OCI-LY3 (cell line): ENCODE data around the gene SMIM29.

Source experiments
- H2AFZ ChIP-seq: fragments of 200-600, 300-600 bp; shearing (Covaris generic); 2 replicates; pipeline ENCODE4 v1.6.0; 2014; ENCODE audit warnings: antibody characterized with exemption, low read depth, low read length
- H3K27ac ChIP-seq: fragments of 200-600, 300-600 bp; sonication (generic); 2 replicates; pipeline ENCODE4 v1.5.1; 2014; ENCODE audit warnings: mild to moderate bottlenecking, low read length, moderate library complexity, mixed read lengths
- H3K27me3 ChIP-seq: fragments of 200-600, 300-600 bp; sonication (generic); 2 replicates; pipeline ENCODE4 v1.6.1; 2014; ENCODE audit warnings: low read depth, low read length, mixed read lengths
- H3K36me3 ChIP-seq: fragments of 200-600, 300-600 bp; sonication (generic); replicated peaks from 2 replicates; pipeline ENCODE3; 2014; ENCODE audit warnings: low read depth, low read length, mixed read lengths
- H3K4me1 ChIP-seq: fragments of 300-600, 200-600 bp; sonication (generic); 2 replicates; pipeline ENCODE4 v1.6.1; 2014; ENCODE audit warnings: low read length, mixed read lengths
- H3K4me2 ChIP-seq: fragments of 200-600, 300-600 bp; sonication (generic); 2 replicates; pipeline ENCODE4 v1.6.1; 2014; ENCODE audit warnings: low read length, mixed read lengths
- H3K4me3 ChIP-seq: fragments of 300-600, 200-600 bp; sonication (generic); 2 replicates; pipeline ENCODE4 v1.5.1; 2014; ENCODE audit warnings: antibody characterized with exemption, mild to moderate bottlenecking, low read length, moderate library complexity
- H3K79me2 ChIP-seq: fragments of 300-600, 200-600 bp; shearing (Covaris generic); 2 replicates; pipeline ENCODE4 v1.6.1; 2014; ENCODE audit warnings: mild to moderate bottlenecking, low read length, mixed read lengths
- H3K9ac ChIP-seq: fragments of 300-600, 200-600 bp; shearing (Covaris generic); 2 replicates; pipeline ENCODE4 v1.6.0; 2014; ENCODE audit warnings: mild to moderate bottlenecking, low read length, moderate library complexity
- H3K9me3 ChIP-seq: fragments of 200-600, 300-600 bp; shearing (Covaris generic); 2 replicates; pipeline ENCODE4 v1.6.1; 2014; ENCODE audit warnings: low read length, mixed read lengths; ENCODE audit not compliant: insufficient read depth
- H4K20me1 ChIP-seq: fragments of 200-600, 300-600 bp; sonication (generic); 2 replicates; pipeline ENCODE4 v1.6.1; 2016; ENCODE audit warnings: low read length, mixed read lengths; ENCODE audit not compliant: insufficient read depth
- EZH2phosphoT487 ChIP-seq: fragments of 200-600 bp; shearing (Covaris generic); IDR thresholded peaks from 2 replicates; pipeline ENCODE4 v1.6.1; 2018; ENCODE audit warnings: antibody characterized with exemption, mixed run types, low read depth
- TF ChIP-seq, protein P1 (sequence below): fragments of 200-600, 300-600 bp; sonication (generic); IDR thresholded peaks from 2 replicates; pipeline ENCODE4 v1.5.1; 2014; ENCODE audit warnings: antibody characterized with exemption, low read length, low read depth

Gene SMIM29

DNA sequence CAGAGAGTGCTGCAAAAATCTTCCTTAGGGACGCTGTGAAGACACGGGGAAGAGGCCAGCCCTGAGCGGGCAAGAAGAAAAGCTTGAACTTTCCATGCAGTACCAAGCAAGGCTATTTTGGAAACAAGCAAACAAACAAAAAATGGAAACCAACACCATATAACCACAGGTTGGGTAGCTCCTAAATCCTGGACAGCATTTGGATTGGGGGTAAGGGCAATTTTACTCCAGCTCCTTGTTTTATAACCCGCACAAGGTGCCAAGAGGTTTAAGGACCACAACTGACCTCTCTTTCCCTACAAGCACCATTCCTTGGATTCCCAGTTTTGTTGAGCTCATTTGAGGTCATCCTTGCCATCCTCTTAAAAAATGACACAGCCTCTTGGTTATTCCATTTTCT lies 31.4 kb upstream of the SMIM29 start:
- no peaks in the 10 kb centered on the region for H3K79me2 ChIP-seq
- no peaks in the 10 kb centered on the region for H3K9me3 ChIP-seq
- no peak overlapping the region for H2AFZ ChIP-seq
- no peaks in the 10 kb centered on the region for H4K20me1 ChIP-seq
- no peak for TF ChIP-seq EZH2phosphoT487
- TF ChIP-seq, protein P1, sequence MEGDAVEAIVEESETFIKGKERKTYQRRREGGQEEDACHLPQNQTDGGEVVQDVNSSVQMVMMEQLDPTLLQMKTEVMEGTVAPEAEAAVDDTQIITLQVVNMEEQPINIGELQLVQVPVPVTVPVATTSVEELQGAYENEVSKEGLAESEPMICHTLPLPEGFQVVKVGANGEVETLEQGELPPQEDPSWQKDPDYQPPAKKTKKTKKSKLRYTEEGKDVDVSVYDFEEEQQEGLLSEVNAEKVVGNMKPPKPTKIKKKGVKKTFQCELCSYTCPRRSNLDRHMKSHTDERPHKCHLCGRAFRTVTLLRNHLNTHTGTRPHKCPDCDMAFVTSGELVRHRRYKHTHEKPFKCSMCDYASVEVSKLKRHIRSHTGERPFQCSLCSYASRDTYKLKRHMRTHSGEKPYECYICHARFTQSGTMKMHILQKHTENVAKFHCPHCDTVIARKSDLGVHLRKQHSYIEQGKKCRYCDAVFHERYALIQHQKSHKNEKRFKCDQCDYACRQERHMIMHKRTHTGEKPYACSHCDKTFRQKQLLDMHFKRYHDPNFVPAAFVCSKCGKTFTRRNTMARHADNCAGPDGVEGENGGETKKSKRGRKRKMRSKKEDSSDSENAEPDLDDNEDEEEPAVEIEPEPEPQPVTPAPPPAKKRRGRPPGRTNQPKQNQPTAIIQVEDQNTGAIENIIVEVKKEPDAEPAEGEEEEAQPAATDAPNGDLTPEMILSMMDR, result no peak
- H3K9ac ChIP-seq, result no peak overlapping the region
- H3K36me3 ChIP-seq, result no peaks in the 10 kb centered on the region
- H3K4me2 ChIP-seq, result no peak overlapping the region
- H3K4me1 ChIP-seq, result no peaks in the 10 kb centered on the region
- no peaks in the 10 kb centered on the region for H3K27me3 ChIP-seq
- H3K4me3 ChIP-seq, result no peak overlapping the region
- no peak overlapping the region for H3K27ac ChIP-seq

DNA sequence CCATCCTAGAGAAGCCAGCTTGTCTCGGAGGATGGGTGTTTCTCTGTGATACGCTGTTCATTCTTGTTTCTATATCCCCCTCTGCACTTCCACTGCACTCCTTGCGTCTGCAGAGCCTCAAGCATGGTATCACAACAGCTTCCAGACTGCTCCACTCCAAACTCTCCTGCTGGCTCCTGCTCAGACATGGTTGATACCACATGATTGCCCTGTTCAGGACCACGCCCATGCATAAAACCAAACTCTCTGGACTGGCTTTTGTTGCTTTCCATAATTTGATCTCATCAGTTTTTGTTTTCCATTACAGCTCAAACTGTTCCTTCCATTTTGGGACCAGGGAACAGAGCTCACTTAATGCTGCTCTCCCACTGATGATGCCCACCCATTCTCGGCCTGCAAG lies 30.0 kb upstream of the SMIM29 start:
- H3K9ac ChIP-seq, result no peak overlapping the region

DNA sequence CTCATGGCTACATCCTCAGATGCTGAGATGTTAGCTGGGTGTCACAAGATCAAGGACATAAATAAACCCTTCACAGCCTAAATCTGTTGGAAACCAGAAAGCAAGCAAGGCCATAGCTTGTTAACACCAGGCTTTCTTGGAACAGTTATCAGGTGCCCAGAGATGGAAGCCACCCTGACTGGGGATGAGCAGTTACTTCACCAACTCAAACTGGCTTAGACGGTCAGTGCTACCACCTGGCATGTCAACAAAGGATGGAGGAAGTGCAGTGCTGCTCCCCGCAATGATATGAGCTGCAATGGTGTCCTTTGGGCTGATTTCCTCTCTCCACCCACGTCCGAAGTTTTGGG lies 28.9 kb upstream of the SMIM29 start:
- Histone ChIP-seq H3K79me2 (no peaks in the 10 kb centered on the region), H2AFZ (no peak overlapping the region), H3K9me3 (no peaks in the 10 kb centered on the region), H3K27ac (no peak overlapping the region), H3K36me3 (no peaks in the 10 kb centered on the region), H3K9ac (no peak overlapping the region), H3K4me2 (no peak overlapping the region), H3K4me3 (no peak overlapping the region), H3K4me1 (peaks cover 9% of the 10 kb centered on the region), H3K27me3 (no peaks in the 10 kb centered on the region), H4K20me1 (no peaks in the 10 kb centered on the region)
- TF ChIP-seq EZH2phosphoT487, result no peak
- TF ChIP-seq, protein P1, result no peak

More for the DNA sequence above, 30.0 kb upstream of the SMIM29 start:
- H3K27ac ChIP-seq, result no peak overlapping the region
- TF ChIP-seq EZH2phosphoT487, result no peak
- TF ChIP-seq, protein P1, result no peak
- no peaks in the 10 kb centered on the region for H4K20me1 ChIP-seq
- H3K4me3 ChIP-seq, result no peak overlapping the region
- H3K4me1 ChIP-seq, result peaks cover under 1% of the 10 kb centered on the region
- no peaks in the 10 kb centered on the region for H3K9me3 ChIP-seq
- no peak overlapping the region for H2AFZ ChIP-seq
- H3K36me3 ChIP-seq, result no peaks in the 10 kb centered on the region
- no peak overlapping the region for H3K4me2 ChIP-seq
- no peaks in the 10 kb centered on the region for H3K79me2 ChIP-seq
- H3K27me3 ChIP-seq, result no peaks in the 10 kb centered on the region

DNA sequence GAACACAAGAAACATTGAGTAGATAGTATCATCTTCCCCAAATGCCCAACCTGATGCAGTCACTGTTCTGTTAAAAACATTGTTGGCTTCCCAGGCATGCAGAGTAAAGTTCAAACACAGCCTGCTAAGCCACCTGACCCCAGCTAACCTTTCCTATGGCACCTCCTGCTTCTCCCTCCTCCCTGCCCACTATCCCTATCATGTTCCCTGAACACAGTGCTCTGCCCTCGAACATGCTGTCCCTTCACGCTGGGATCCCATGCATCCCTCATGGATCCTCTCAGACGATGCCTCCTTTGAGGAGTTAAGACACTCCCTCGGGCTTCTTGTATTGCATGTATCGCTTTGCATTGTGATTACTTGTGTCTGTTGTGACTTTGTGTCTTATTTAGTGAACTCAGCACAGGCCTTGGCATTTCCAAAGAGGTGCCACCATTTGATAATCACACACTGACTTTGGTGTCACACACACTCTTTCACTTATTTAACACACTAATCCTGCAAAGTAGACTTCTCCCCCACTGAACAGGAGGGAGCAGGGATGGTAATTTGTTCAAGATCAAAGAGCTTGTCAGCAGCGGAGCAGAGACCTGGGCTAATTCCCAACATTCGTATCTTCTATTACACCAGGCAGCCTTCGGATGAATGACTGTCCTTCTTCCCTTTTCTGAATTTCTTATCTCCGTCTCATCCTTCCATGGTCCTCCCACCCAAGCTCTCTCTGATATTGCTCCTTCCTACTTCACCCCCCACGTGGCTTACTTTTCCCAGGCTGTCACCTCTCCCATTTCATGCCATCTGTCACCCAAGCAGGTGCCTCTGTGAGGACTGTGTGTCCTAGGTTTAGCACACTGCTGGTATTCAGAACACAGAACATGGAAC lies 28.3 kb upstream of the SMIM29 start:
- Histone ChIP-seq H3K27me3 (no peaks in the 10 kb centered on the region), H3K9me3 (no peaks in the 10 kb centered on the region), H3K36me3 (no peaks in the 10 kb centered on the region), H3K4me2 (no peak overlapping the region), H4K20me1 (no peaks in the 10 kb centered on the region), H3K4me1 (peaks cover 11% of the 10 kb centered on the region), H3K9ac (no peak overlapping the region), H3K27ac (no peak overlapping the region), H3K79me2 (no peaks in the 10 kb centered on the region), H3K4me3 (no peak overlapping the region), H2AFZ (no peak overlapping the region)
- no peak for TF ChIP-seq EZH2phosphoT487
